ENCODE results near the gene SSNA1.

The SSNA1 gene

GRCh38 chr9:137188490-137189296, at the start of gene SSNA1, which contains the start of gene ANAPC2:
TSS of gene SSNA1 (plus strand) at chr9:137188676. CDS start at chr9:137188727, 51 bp downstream.
TSS of gene ANAPC2 (minus strand) at chr9:137188560. CDS start at chr9:137188532, 28 bp downstream.
- DNase-seq = peak; percentile 83 to 90 (median 88)

- no peak for DNase-seq
Measured at GRCh38 chr9:137138722-137139467, 49.6 kb upstream of the SSNA1 start, which contains the start of gene GRIN1. TSS of gene GRIN1 (plus strand) at chr9:137139154. CDS start at chr9:137139487, 333 bp downstream.

GRCh38 chr9:137139468-137140150, 48.9 kb upstream of the SSNA1 start:
- no peak for DNase-seq

GRCh38 chr9:137140151-137141012, 48.1 kb upstream of the SSNA1 start:
- no peak for DNase-seq

- no peak for DNase-seq
Measured at GRCh38 chr9:137141050-137141810, 47.2 kb upstream of the SSNA1 start.

- DNase-seq = no peak
Measured at GRCh38 chr9:137141976-137142936, 46.2 kb upstream of the SSNA1 start.

- DNase-seq = no peak
Measured at GRCh38 chr9:137143459-137143858, 45.0 kb upstream of the SSNA1 start.

- DNase-seq = no peak
Measured at GRCh38 chr9:137145731-137146526, 42.5 kb upstream of the SSNA1 start.

- DNase-seq = no peak
Measured at GRCh38 chr9:137146527-137146918, 42.0 kb upstream of the SSNA1 start.

GRCh38 chr9:137147091-137147792, 41.2 kb upstream of the SSNA1 start:
- no peak for DNase-seq

- no peak for DNase-seq
Measured at GRCh38 chr9:137147793-137148160, 40.7 kb upstream of the SSNA1 start.

- no peak for DNase-seq
Measured at GRCh38 chr9:137148242-137148641, 40.2 kb upstream of the SSNA1 start.

- no peak for DNase-seq
Measured at GRCh38 chr9:137148661-137149060, 39.8 kb upstream of the SSNA1 start.

- DNase-seq = no peak
Measured at GRCh38 chr9:137149363-137149762, 39.1 kb upstream of the SSNA1 start.

- no peak for DNase-seq
Measured at GRCh38 chr9:137149942-137150616, 38.4 kb upstream of the SSNA1 start.

- peak in 1 of 4 experiments; percentile 69 for DNase-seq
Measured at GRCh38 chr9:137150617-137151457, 37.6 kb upstream of the SSNA1 start.

GRCh38 chr9:137152844-137153405, 35.6 kb upstream of the SSNA1 start:
- no peak for DNase-seq

Data from activated CD4-positive, CD25-positive, alpha-beta regulatory T cell (primary cell).